Measurements from ENCODE around the gene CELSR2. TPM values are rescaled to one million over a fixed set of nuclear protein-coding genes. Genes with fewer than 3 reads are reported as not detected.
"Not testable (repeated sequence)": the region's sequence is repeated elsewhere in the genome, so short reads cannot be mapped to it uniquely, and the experiment has no call there.

CELSR2 gene
- polyA plus RNA-seq, 4 donors, result 29.0 to 38.3 (median 34.0) TPM

GRCh38 chr1:109299558-109300343 is 50.4 kb downstream of the CELSR2 start:
- DNase-seq (ENCODE audit: low read depth in 4 of 4, low spot score in 3 of 4), result no peak

- no peak for DNase-seq (ENCODE audit: low read depth in 4 of 4, low spot score in 3 of 4)
Observed at GRCh38 chr1:109300650-109301151, 51.4 kb downstream of the CELSR2 start.

GRCh38 chr1:109301874-109302273 is 52.5 kb downstream of the CELSR2 start:
- DNase-seq (ENCODE audit: low read depth in 4 of 4, low spot score in 3 of 4), result no peak

DNA sequence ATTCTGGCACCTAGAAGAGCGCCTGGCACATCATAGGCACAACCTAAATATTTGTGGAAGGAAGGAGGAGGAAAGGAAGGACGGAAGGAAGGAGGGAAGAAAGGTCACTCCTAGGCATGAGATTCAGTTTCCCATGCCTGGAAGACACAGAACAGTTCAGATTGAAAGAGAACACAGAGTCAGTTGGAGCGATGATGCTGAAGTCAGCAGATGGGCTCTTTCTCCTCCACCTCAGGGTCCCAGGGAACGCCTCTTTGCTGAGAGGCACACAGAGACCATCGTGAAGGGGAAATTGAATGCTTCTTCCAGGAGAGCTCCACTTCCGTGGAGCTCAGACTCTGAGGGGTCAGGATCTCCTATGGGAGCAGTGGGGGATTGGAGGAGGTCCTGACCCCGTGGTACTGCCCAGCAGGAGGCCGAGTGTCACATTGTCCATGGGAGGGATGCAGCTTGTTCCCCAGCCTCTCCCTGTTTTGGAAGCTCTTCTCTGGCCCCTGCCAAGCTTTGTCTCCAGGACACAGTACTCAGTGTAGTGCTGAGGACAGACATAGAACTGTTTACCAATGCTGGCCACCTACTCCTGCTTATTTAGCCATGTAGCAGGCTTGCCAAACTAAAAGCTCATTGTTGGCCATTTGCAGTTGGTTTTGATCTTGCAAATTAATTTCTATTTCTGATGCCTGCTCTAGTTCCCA is 55.0 kb downstream of the CELSR2 start:
- no peak for DNase-seq (ENCODE audit: low read depth in 4 of 4, low spot score in 3 of 4)

- not testable (repeated sequence) for DNase-seq (ENCODE audit: low read depth in 4 of 4, low spot score in 3 of 4)
Observed at GRCh38 chr1:109305991-109306390, 56.7 kb downstream of the CELSR2 start.

DNA sequence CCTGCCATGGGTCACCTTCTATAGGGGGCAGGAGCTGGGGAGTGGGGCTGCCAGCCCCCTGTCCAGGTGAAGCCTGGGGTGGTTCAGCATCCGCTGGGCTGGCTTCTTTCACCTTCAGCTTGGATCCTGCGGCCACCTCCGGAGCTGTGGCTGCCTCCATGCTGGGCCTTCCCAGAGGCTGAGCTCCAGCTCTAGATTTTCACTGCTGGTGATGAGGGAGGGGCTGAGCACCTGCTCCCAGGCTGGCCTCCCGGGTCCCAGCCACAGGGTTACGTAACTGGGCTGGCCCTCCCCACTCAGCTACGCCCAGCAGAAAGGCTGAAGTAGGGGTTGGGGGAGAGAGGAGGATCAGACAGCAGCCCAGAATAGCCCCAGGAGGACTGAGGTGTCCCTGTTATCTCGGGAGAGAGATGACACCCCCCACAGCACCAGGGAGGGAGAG is 57.5 kb downstream of the CELSR2 start, which contains the start of gene MYBPHL:
MYBPHL (minus strand) TSS at position 180 of the 442 bp plus-strand sequence; CDS start at position 160, 20 bp downstream.
- DNase-seq (ENCODE audit: low read depth in 4 of 4, low spot score in 3 of 4), result no peak

DNA sequence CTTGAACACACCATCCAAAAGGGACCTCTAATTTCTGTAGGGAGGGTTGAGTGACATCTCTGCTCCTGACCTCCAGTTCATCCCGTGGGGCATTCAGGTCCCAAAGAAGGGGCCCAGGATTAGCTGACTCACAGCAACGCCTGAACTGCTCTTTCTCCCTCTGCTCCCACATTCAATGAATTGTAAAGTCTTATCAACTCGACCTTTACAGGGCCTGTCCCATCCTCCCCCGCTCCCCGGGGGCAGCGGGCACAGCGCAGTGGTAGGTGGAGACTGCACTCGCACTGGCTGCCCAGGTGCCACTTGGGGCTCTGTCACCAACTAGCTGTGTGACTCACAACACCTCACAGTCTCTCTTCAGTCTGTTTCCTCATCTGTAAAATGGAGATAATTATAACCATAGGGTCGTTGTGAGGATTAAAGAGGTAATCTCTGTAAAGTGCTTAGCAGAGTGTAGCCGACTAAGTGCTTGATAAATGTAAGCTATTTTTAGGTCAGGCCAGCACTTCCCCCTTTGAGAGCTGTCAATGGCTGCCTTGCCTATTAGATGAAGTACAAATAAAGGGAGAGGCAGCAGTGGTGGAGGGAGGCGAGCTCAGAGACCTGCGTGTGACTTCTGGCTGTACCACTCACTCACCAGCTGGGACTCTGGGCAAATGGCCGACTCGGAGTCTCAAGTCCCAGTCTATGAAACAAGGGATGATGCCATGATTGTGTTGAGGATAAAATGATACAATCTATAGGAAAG is 58.1 kb downstream of the CELSR2 start:
- no peak for DNase-seq (ENCODE audit: low read depth in 4 of 4, low spot score in 3 of 4)

GRCh38 chr1:109309347-109309746 is 60.0 kb downstream of the CELSR2 start:
- no peak for DNase-seq (ENCODE audit: low read depth in 4 of 4, low spot score in 3 of 4)

GRCh38 chr1:109312246-109312645 is 62.9 kb downstream of the CELSR2 start:
- no peak for DNase-seq (ENCODE audit: low read depth in 4 of 4, low spot score in 3 of 4)

DNA sequence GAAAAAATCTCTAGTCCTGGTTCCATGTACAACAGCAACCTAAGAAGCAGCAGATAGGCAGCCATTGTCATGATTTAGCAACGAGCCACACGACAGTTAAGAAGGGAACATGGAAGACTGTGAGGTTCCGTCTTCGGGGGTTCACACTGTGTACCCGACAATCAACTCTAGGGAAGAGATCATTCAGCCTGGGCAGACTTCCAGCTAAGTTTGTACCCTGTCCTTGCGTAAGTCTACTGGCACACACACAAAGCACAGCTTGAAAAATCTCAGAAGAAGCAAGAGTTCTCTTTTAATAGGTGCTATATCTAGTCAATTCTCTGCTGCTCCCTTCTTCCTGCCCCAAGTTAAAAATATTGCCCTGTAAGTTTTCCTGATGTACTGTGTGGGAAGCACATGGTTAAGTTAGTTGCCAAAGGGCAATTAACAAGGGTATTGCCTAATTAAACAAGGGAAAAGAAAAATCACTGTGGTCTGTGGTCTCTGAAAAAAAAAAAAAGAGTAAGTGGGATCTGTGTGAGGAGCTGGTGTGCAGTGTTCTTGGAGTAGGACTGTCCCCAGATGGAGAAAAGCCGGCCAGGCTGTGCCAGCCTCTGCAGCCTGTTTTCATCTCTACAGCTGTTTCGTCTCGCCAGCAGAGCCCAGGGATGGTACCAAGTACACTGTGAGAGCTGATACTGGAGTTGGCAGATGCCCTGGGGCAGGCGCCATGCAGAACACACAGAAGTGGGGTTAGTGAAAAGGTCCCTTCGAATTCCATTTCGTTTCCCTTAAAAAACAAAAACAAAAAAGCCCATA is 63.8 kb downstream of the CELSR2 start:
- DNase-seq (ENCODE audit: low read depth in 4 of 4, low spot score in 3 of 4), result no peak

- DNase-seq (ENCODE audit: low read depth in 4 of 4, low spot score in 3 of 4), result no peak
Observed at GRCh38 chr1:109314795-109315194, 65.5 kb downstream of the CELSR2 start.

DNA sequence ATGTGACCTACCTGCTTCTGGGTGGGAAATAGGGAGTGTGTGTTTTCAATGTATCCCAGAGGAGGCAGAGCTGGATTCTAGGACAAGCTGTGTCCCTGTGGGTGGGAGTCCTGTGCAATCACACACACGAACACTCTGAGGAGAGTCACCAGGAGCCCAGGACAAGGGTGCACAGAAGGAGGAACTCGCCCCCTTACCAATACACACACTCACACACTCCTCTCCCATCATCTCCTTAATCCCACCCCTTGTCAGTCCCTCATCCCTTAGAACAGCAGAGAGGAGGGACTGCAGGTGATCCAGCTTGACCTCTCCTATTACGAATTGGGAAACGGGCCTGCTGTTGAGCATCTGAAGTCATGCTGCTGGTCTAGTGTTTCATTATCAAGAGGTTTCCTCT is 65.9 kb downstream of the CELSR2 start:
- no peak for DNase-seq (ENCODE audit: low read depth in 4 of 4, low spot score in 3 of 4)

GRCh38 chr1:109316506-109316905 is 67.2 kb downstream of the CELSR2 start:
- DNase-seq (ENCODE audit: low read depth in 4 of 4, low spot score in 3 of 4), result no peak

GRCh38 chr1:109319114-109319513 is 69.8 kb downstream of the CELSR2 start:
- no peak for DNase-seq (ENCODE audit: low read depth in 4 of 4, low spot score in 3 of 4)

GRCh38 chr1:109322974-109323373 is 73.6 kb downstream of the CELSR2 start:
- DNase-seq (ENCODE audit: low read depth in 4 of 4, low spot score in 3 of 4), result no peak

Other genes with a start within 250 kb of the CELSR2 start
- 10 to 100 TPM; 12.8 to 15.7 (median 14.9) TPM for gene WDR47, start 207.4 kb upstream of the CELSR2 start, polyA plus RNA-seq (ENCODE audit: insufficient read length in 4 of 4)
- 10 to 100 TPM; 42.8 to 57.2 (median 51.9) TPM for gene TAF13, start 173.5 kb upstream of the CELSR2 start, polyA plus RNA-seq (ENCODE audit: insufficient read length in 4 of 4)
- gene TMEM167B, start 158.8 kb upstream of the CELSR2 start, polyA plus RNA-seq (ENCODE audit: insufficient read length in 4 of 4), result 10 to 100 TPM; 38.1 to 43.0 (median 41.3) TPM
- gene ELAPOR1, start 135.4 kb upstream of the CELSR2 start, polyA plus RNA-seq (ENCODE audit: insufficient read length in 4 of 4), result 1 to 10 TPM; 1.7 to 2.5 (median 2.0) TPM
- gene SARS1, start 35.6 kb upstream of the CELSR2 start, polyA plus RNA-seq (ENCODE audit: insufficient read length in 4 of 4), result 100 to 1,000 TPM; 127 to 138 (median 131) TPM
- gene PSRC1, start 33.6 kb downstream of the CELSR2 start, polyA plus RNA-seq (ENCODE audit: insufficient read length in 4 of 4), result 10 to 100 TPM; 22.1 to 28.3 (median 26.6) TPM
- under 1 TPM in 2 of 4 donors, not detected in 2; 0.14 to 0.26 TPM for gene MYBPHL, start 57.5 kb downstream of the CELSR2 start, polyA plus RNA-seq (ENCODE audit: insufficient read length in 4 of 4)
- 10 to 100 TPM; 54.6 to 66.3 (median 62.6) TPM for gene SORT1, start 148.4 kb downstream of the CELSR2 start, polyA plus RNA-seq (ENCODE audit: insufficient read length in 4 of 4)
- 100 to 1,000 TPM in 3 of 4 donors, 10 to 100 TPM in 1; 98.8 to 111 (median 106) TPM for gene PSMA5, start 176.9 kb downstream of the CELSR2 start, polyA plus RNA-seq (ENCODE audit: insufficient read length in 4 of 4)
- gene SYPL2, start 217.0 kb downstream of the CELSR2 start, polyA plus RNA-seq (ENCODE audit: insufficient read length in 4 of 4), result 10 to 100 TPM in 2 of 4 donors, 1 to 10 TPM in 2; 6.5 to 12.5 (median 10.3) TPM
- gene ATXN7L2, start 234.4 kb downstream of the CELSR2 start, polyA plus RNA-seq (ENCODE audit: insufficient read length in 4 of 4), result 10 to 100 TPM in 2 of 4 donors, 1 to 10 TPM in 2; 9.0 to 10.2 (median 9.8) TPM
- gene CYB561D1, start 244.6 kb downstream of the CELSR2 start, polyA plus RNA-seq (ENCODE audit: insufficient read length in 4 of 4), result 1 to 10 TPM; 8.1 to 9.3 (median 9.2) TPM